Tibial nerve (tissue), 3 donors: ENCODE measurements around the gene MRPL54.
"Not testable (repeated sequence)": the region's sequence is repeated elsewhere in the genome, so short reads cannot be mapped to it uniquely, and the experiment has no call there.

Experiments used
- POLR2A ChIP-seq, 2 donors: fragments of 450-650 bp; IDR thresholded peaks; one replicate each; pipeline ENCODE4 v1.6.1; 2017; ENCODE audit warnings: antibody characterized with exemption in 2 of 2, mild to moderate bottlenecking in 2 of 2, moderate library complexity in 2 of 2
- TF ChIP-seq, protein P1 (sequence below), 5 experiments: fragments of 200-600 bp in 3 of 5; fragments of 450-650 bp in 2 of 5; sonication (generic) in 3 of 5; IDR thresholded peaks; one replicate each; pipeline ENCODE4 v1.5.1; 2016 to 2019; ENCODE audit warnings: antibody characterized with exemption in 5 of 5, mild to moderate bottlenecking in 3 of 5, moderate library complexity in 2 of 5

DNA sequence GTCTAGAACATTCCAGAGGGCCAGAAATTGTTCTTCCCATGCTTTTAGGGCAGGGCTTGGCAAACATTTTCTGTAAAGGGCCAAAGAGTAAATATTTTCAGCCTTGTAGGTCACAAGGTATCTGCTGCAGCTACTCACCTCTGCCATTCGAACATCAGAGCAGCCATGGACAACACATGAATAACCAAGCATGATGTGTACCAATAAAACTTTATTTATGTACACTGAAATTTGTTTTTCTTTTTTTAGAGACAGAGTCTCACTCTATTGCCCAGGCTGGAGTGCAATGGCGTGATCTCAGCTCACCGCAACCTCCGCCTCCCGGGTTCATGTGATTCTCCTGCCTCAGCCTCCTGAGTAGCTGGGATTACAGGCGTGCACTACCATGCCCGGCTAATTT lies 4.8 kb upstream of the MRPL54 start:
- TF ChIP-seq, protein P1, sequence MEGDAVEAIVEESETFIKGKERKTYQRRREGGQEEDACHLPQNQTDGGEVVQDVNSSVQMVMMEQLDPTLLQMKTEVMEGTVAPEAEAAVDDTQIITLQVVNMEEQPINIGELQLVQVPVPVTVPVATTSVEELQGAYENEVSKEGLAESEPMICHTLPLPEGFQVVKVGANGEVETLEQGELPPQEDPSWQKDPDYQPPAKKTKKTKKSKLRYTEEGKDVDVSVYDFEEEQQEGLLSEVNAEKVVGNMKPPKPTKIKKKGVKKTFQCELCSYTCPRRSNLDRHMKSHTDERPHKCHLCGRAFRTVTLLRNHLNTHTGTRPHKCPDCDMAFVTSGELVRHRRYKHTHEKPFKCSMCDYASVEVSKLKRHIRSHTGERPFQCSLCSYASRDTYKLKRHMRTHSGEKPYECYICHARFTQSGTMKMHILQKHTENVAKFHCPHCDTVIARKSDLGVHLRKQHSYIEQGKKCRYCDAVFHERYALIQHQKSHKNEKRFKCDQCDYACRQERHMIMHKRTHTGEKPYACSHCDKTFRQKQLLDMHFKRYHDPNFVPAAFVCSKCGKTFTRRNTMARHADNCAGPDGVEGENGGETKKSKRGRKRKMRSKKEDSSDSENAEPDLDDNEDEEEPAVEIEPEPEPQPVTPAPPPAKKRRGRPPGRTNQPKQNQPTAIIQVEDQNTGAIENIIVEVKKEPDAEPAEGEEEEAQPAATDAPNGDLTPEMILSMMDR (IDR thresholded peaks at IDR 0.05): not testable (repeated sequence)
- not testable (repeated sequence) for TF ChIP-seq POLR2A (IDR thresholded peaks at IDR 0.05)
